H9 (cell line): ENCODE results near the gene ZC3H6. TPM values are rescaled to one million over a fixed set of nuclear protein-coding genes. Genes with fewer than 3 reads are reported as not detected.

ENCODE experiments used
- DNase-seq: peaks from one replicate; pipeline ENCODE4 v3.0.0-alpha.2; 2017
- H2AFZ ChIP-seq: one replicate; pipeline ENCODE4 v1.6.1; 2013; ENCODE audit warnings: mild to moderate bottlenecking, low read length, control low read depth, moderate library complexity
- H2AK5ac ChIP-seq: 2 replicates; pipeline ENCODE4 v1.6.1; 2013; ENCODE audit warnings: low read length, control low read depth, mixed read lengths; ENCODE audit not compliant: insufficient read length
- H2BK120ac ChIP-seq: one replicate; pipeline ENCODE4 v1.6.1; 2013; ENCODE audit warnings: low read depth, mild to moderate bottlenecking, low read length, control low read depth, inconsistent platforms; ENCODE audit not compliant: poor library complexity, severe bottlenecking
- H2BK12ac ChIP-seq: 2 replicates; pipeline ENCODE4 v1.6.1; 2013; ENCODE audit warnings: low read length, control low read depth, mixed read lengths, low read depth; ENCODE audit not compliant: insufficient read length
- H2BK15ac ChIP-seq: 2 replicates; pipeline ENCODE4 v1.6.1; 2013; ENCODE audit warnings: low read depth, low read length, control low read depth
- H2BK20ac ChIP-seq: one replicate; pipeline ENCODE4 v1.6.1; 2013; ENCODE audit warnings: low read depth, mild to moderate bottlenecking, low read length, control low read depth, inconsistent platforms; ENCODE audit not compliant: poor library complexity, severe bottlenecking
- H2BK5ac ChIP-seq: 2 replicates; pipeline ENCODE4 v1.6.1; 2013; ENCODE audit warnings: low read length, control low read depth, mixed read lengths; ENCODE audit not compliant: insufficient read length
- H3K14ac ChIP-seq: 2 replicates; pipeline ENCODE4 v1.6.1; 2013; ENCODE audit warnings: low read length, control low read depth; ENCODE audit not compliant: insufficient read depth
- H3K18ac ChIP-seq: 2 replicates; pipeline ENCODE4 v1.6.1; 2013; ENCODE audit warnings: low read depth, mild to moderate bottlenecking, mixed read lengths, low read length, control low read depth; ENCODE audit not compliant: insufficient read length
- H3K23ac ChIP-seq: 2 replicates; pipeline ENCODE4 v1.6.1; 2013; ENCODE audit warnings: low read length, control low read depth, mixed read lengths, low read depth; ENCODE audit not compliant: insufficient read length
- H3K23me2 ChIP-seq: 2 replicates; pipeline ENCODE4 v1.6.1; 2013; ENCODE audit warnings: low read depth, mild to moderate bottlenecking, mixed read lengths, low read length, control low read depth; ENCODE audit not compliant: insufficient read length, poor library complexity, severe bottlenecking
- H3K27ac ChIP-seq: 2 replicates; pipeline ENCODE4 v1.5.1; 2013; ENCODE audit warnings: low read length, control low read depth, mixed read lengths, low read depth; ENCODE audit not compliant: insufficient read length
- H3K27me3 ChIP-seq: 2 replicates; pipeline ENCODE4 v1.6.1; 2013; ENCODE audit warnings: low read length, control low read depth, inconsistent platforms; ENCODE audit not compliant: insufficient read depth
- H3K4ac ChIP-seq: 2 replicates; pipeline ENCODE4 v1.6.1; 2013; ENCODE audit warnings: low read depth, mild to moderate bottlenecking, control low read depth, inconsistent platforms, low read length, moderate library complexity
- H3K4me1 ChIP-seq: 2 replicates; pipeline ENCODE4 v1.6.1; 2013; ENCODE audit warnings: low read length, control low read depth, inconsistent platforms; ENCODE audit not compliant: insufficient read depth
- H3K4me2 ChIP-seq: 2 replicates; pipeline ENCODE4 v1.6.1; 2013; ENCODE audit warnings: low read length, control low read depth, mixed read lengths; ENCODE audit not compliant: insufficient read length, insufficient read depth
- H3K56ac ChIP-seq: 2 replicates; pipeline ENCODE4 v1.6.1; 2013; ENCODE audit warnings: low read depth, mild to moderate bottlenecking, mixed read lengths, low read length, control low read depth; ENCODE audit not compliant: insufficient read length
- H3K79me1 ChIP-seq: 2 replicates; pipeline ENCODE4 v1.6.1; 2013; ENCODE audit warnings: low read depth, mild to moderate bottlenecking, moderate library complexity, low read length, control low read depth, inconsistent platforms; ENCODE audit not compliant: insufficient read depth, poor library complexity, severe bottlenecking
- H3K79me2 ChIP-seq: 2 replicates; pipeline ENCODE4 v1.6.1; 2013; ENCODE audit warnings: low read length, control low read depth, inconsistent platforms; ENCODE audit not compliant: insufficient read depth
- H3K9ac ChIP-seq: 2 replicates; pipeline ENCODE4 v1.6.1; 2013; ENCODE audit warnings: low read length, control low read depth, mixed read lengths; ENCODE audit not compliant: insufficient read length; ENCODE audit errors: extremely low read depth
- H3K9me3 ChIP-seq: one replicate; pipeline ENCODE4 v1.6.1; 2013; ENCODE audit warnings: low read depth, low read length, inconsistent platforms; ENCODE audit not compliant: control insufficient read depth
- H3T11ph ChIP-seq: one replicate; pipeline ENCODE4 v1.6.1; 2013; ENCODE audit warnings: mild to moderate bottlenecking, low read length, control low read depth, inconsistent platforms
- H4K20me1 ChIP-seq: one replicate; pipeline ENCODE4 v1.6.1; 2013; ENCODE audit not compliant: control insufficient read depth, insufficient read length, insufficient read depth
- H4K5ac ChIP-seq: 2 replicates; pipeline ENCODE4 v1.6.1; 2013; ENCODE audit warnings: low read depth, mild to moderate bottlenecking, mixed read lengths, low read length, control low read depth; ENCODE audit not compliant: insufficient read length
- H4K8ac ChIP-seq: replicated peaks from 2 replicates; pipeline ENCODE4 v1.6.1; 2013; ENCODE audit warnings: low read length, control low read depth, mixed read lengths, low read depth; ENCODE audit not compliant: insufficient read length
- H4K91ac ChIP-seq: 2 replicates; pipeline ENCODE4 v1.6.1; 2013; ENCODE audit warnings: low read depth, mild to moderate bottlenecking, moderate library complexity, mixed read lengths, low read length, control low read depth; ENCODE audit not compliant: insufficient read length
- H3K27ac Mint-ChIP-seq, 3 experiments: 2 replicates in 2 of 3; 3 replicates in 1 of 3; pipeline ENCODE4 v1.8.0; 2020 to 2021; ENCODE audit warnings: mixed read lengths in 3 of 3, mild to moderate bottlenecking in 1 of 3, moderate library complexity in 1 of 3
- H3K27me3 Mint-ChIP-seq: 2 replicates; pipeline ENCODE4 v1.8.0; 2021; ENCODE audit warnings: low read depth, mild to moderate bottlenecking, moderate library complexity, mixed read lengths
- H3K36me3 Mint-ChIP-seq, 3 experiments: 2 replicates in 2 of 3; 3 replicates in 1 of 3; pipeline ENCODE4 v1.8.0; 2020 to 2021; ENCODE audit warnings: low read depth in 3 of 3, mixed read lengths in 3 of 3; ENCODE audit not compliant: insufficient read depth in 1 of 3
- H3K4me1 Mint-ChIP-seq, 2 experiments: 2 replicates each; pipeline ENCODE4 v1.8.0; 2020; ENCODE audit warnings: mixed read lengths in 2 of 2
- H3K4me3 Mint-ChIP-seq, 2 experiments: 2 replicates in 1 of 2; 3 replicates in 1 of 2; pipeline ENCODE4 v1.8.0; 2020 to 2021; ENCODE audit warnings: mild to moderate bottlenecking in 2 of 2, mixed read lengths in 2 of 2, moderate library complexity in 1 of 2
- H3K9me3 Mint-ChIP-seq, 2 experiments: 2 replicates in 1 of 2; 3 replicates in 1 of 2; pipeline ENCODE4 v1.8.0; 2020; ENCODE audit warnings: mild to moderate bottlenecking in 2 of 2, mixed read lengths in 2 of 2, moderate library complexity in 1 of 2
- WGBS: extraction: QIAGEN DNeasy Blood & Tissue Kit; methylation state at CpG from one replicate; pipeline ENCODE4 v1.1.7; 2013; ENCODE audit warnings: missing lambda C conversion rate, low lambda C conversion rate, mixed read lengths; ENCODE audit not compliant: insufficient read length; ENCODE audit errors: extremely low coverage; 5-methylcytosine and 5-hydroxymethylcytosine counted together
- total RNA-seq: library from RNA; stranded (reverse); gene quantifications from 2 replicates; pipeline ENCODE4 v1.2.1, GENCODE V29; 2021
- TF ChIP-seq, protein P1 (sequence below): fragments of 200-600 bp; sonication (generic); conservative IDR thresholded peaks from 3 replicates; pipeline ENCODE4 v1.8.0; 2021; ENCODE audit warnings: antibody characterized with exemption, mild to moderate bottlenecking

ZC3H6 gene
- total RNA-seq, 1 experiment from 2014 or later, result 3.5 TPM

DNA sequence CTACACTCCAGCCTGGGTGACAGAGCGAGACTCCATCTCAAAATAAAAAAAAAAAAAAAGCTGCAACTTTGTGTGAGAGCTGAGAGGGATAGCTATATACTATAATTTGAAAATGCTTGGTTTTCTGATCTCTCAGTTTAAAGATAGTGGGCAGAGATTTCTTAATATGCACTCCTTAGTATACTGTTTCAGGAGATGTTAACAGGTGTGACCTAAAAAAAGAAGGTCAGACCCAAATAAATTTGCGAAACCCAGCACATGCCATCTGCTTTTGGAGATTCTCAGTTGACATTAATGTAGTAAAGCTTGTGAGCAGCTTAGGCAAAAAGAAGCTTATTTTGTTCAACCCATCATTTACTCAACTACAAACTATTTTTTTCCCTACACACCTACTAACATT lies 37.4 kb downstream of the ZC3H6 start:
- no peak overlapping the region for H4K5ac ChIP-seq
- no peak overlapping the region for H3K4me2 ChIP-seq
- no peaks in the 10 kb centered on the region for H3K9me3 ChIP-seq
- no peaks in the 10 kb centered on the region for H3K23me2 ChIP-seq
- DNase-seq, result no peak
- no peak overlapping the region for H2BK12ac ChIP-seq
- no peak overlapping the region for H3K56ac ChIP-seq
- no peak overlapping the region for H2BK20ac ChIP-seq
- no peak overlapping the region for H3K9ac ChIP-seq
- H2BK5ac ChIP-seq, result no peak overlapping the region
- H4K20me1 ChIP-seq, result no peaks in the 10 kb centered on the region
- no peak overlapping the region for H2BK15ac ChIP-seq
- no peak overlapping the region for H2BK120ac ChIP-seq
- no peaks in the 10 kb centered on the region for H3K9me3 Mint-ChIP-seq
- no peaks in the 10 kb centered on the region for H3K27me3 Mint-ChIP-seq
- no peaks in the 10 kb centered on the region for H3K27me3 ChIP-seq
- no peak overlapping the region for H3T11ph ChIP-seq
- no peak overlapping the region for H2AK5ac ChIP-seq
- no peak overlapping the region for H3K27ac Mint-ChIP-seq
- no peak overlapping the region for H3K4me3 Mint-ChIP-seq
- H3K36me3 Mint-ChIP-seq, result peaks cover 0 to 4% (median 4%) of the 10 kb centered on the region in 3 experiments; a peak in 1 of 7 replicates
- H3K79me2 ChIP-seq, result no peaks in the 10 kb centered on the region
- H3K79me1 ChIP-seq, result no peaks in the 10 kb centered on the region
- no peaks in the 10 kb centered on the region; a peak in 1 of 4 replicates for H3K4me1 Mint-ChIP-seq
- WGBS, result no CpG with 5 or more reads among the region's 2 CpGs
- TF ChIP-seq, protein P1, sequence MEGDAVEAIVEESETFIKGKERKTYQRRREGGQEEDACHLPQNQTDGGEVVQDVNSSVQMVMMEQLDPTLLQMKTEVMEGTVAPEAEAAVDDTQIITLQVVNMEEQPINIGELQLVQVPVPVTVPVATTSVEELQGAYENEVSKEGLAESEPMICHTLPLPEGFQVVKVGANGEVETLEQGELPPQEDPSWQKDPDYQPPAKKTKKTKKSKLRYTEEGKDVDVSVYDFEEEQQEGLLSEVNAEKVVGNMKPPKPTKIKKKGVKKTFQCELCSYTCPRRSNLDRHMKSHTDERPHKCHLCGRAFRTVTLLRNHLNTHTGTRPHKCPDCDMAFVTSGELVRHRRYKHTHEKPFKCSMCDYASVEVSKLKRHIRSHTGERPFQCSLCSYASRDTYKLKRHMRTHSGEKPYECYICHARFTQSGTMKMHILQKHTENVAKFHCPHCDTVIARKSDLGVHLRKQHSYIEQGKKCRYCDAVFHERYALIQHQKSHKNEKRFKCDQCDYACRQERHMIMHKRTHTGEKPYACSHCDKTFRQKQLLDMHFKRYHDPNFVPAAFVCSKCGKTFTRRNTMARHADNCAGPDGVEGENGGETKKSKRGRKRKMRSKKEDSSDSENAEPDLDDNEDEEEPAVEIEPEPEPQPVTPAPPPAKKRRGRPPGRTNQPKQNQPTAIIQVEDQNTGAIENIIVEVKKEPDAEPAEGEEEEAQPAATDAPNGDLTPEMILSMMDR, result no peak
- H3K14ac ChIP-seq, result no peak overlapping the region
- no peak overlapping the region for H3K18ac ChIP-seq
- H4K8ac ChIP-seq, result no peak overlapping the region
- no peaks in the 10 kb centered on the region for H3K4me1 ChIP-seq
- no peak overlapping the region for H3K23ac ChIP-seq
- H4K91ac ChIP-seq, result no peak overlapping the region
- no peak overlapping the region for H3K4ac ChIP-seq
- H3K27ac ChIP-seq, result no peak overlapping the region
- no peak overlapping the region for H2AFZ ChIP-seq
